Tibial artery (tissue), 4 donors: ENCODE measurements around the gene SH2D6.
A peak's percentile ranks its signal among the peaks of the same experiment; 100 is the strongest.

Source experiments
- DNase-seq, 2 donors: peaks; one replicate each; pipeline ENCODE4 v3.0.0-alpha.2; 2019
- H3K27ac ChIP-seq, 2 donors: fragments of 200-600 bp; sonication (generic) in 1 of 2; 1 replicate in 1 of 2; 2 replicates in 1 of 2; pipeline ENCODE4 v1.5.1; 2018 to 2019; ENCODE audit warnings: mild to moderate bottlenecking in 1 of 2
- H3K27me3 ChIP-seq, 2 donors: fragments of 200-600 bp; sonication (generic) in 1 of 2; one replicate each; pipeline versions ENCODE4 v1.5.1 to v1.6.0; 2016 to 2019
- H3K36me3 ChIP-seq, 3 donors: fragments of 200-600 bp; sonication (generic) in 2 of 3; one replicate each; pipeline ENCODE4 v1.5.1; 2016 to 2019; ENCODE audit warnings: mild to moderate bottlenecking in 2 of 3
- H3K4me1 ChIP-seq, 4 donors: fragments of 200-600 bp; sonication (generic) in 2 of 4; 1 replicate in 3 of 4; 2 replicates in 1 of 4; pipeline ENCODE4 v1.5.1; 2016 to 2019
- H3K4me3 ChIP-seq, 2 donors: fragments of 200-600 bp; sonication (generic) in 1 of 2; 1 replicate in 1 of 2; 2 replicates in 1 of 2; pipeline ENCODE4 v1.5.1; 2018 to 2019; ENCODE audit warnings: mild to moderate bottlenecking in 2 of 2
- H3K9me3 ChIP-seq, 3 donors: fragments of 200-600 bp; sonication (generic) in 1 of 3; one replicate each; pipeline ENCODE4 v1.5.1; 2016 to 2019
- CTCF ChIP-seq, 2 experiments: fragments of 200-600 bp in 1 of 2; fragments of 450-650 bp in 1 of 2; IDR thresholded peaks; one replicate each; pipeline ENCODE4 v1.5.1; 2017 to 2019; ENCODE audit warnings: antibody characterized with exemption in 2 of 2, mild to moderate bottlenecking in 1 of 2, moderate library complexity in 1 of 2
- intact Hi-C: fragments of 100-400 bp; cut with DNase I; formaldehyde crosslinking; loops from one replicate; pipeline ENCODE4 v1.15.0; 2023; ENCODE audit warnings: low total_unique reads

Gene SH2D6

GRCh38 chr2:85387754-85388153 lies 30.8 kb upstream of the SH2D6 start:
- Histone ChIP-seq H3K4me3 (no peak overlapping the region), H3K36me3 (peaks cover 52 to 97% (median 73%) of the 10 kb centered on the region in 3 donors), H3K27ac (no peak overlapping the region), H3K27me3 (no peaks in the 10 kb centered on the region), H3K9me3 (no peaks in the 10 kb centered on the region), H3K4me1 (peaks cover 0 to 10% (median 0%) of the 10 kb centered on the region in 4 donors)
- intact Hi-C loops: no loop called here
- DNase-seq: no peak
- TF ChIP-seq CTCF (IDR thresholded peaks at IDR 0.05): no peak

GRCh38 chr2:85388878-85389538 lies 29.5 kb upstream of the SH2D6 start:
- H3K4me1 ChIP-seq: peaks cover 0 to 9% (median 8%) of the 10 kb centered on the region in 4 donors
- intact Hi-C loops: no loop called here
- no peaks in the 10 kb centered on the region for H3K27me3 ChIP-seq
- DNase-seq: peak in 1 of 2 donors; percentile 50
- no peak overlapping the region for H3K27ac ChIP-seq
- peaks cover 52 to 92% (median 72%) of the 10 kb centered on the region in 3 donors for H3K36me3 ChIP-seq
- TF ChIP-seq CTCF (IDR thresholded peaks at IDR 0.05): no peak
- H3K9me3 ChIP-seq: no peaks in the 10 kb centered on the region
- no peak overlapping the region for H3K4me3 ChIP-seq

- peaks cover 0 to 28% (median 20%) of the 10 kb centered on the region in 4 donors for H3K4me1 ChIP-seq
- H3K27ac ChIP-seq: no peak overlapping the region
- H3K36me3 ChIP-seq: peaks cover 45 to 77% (median 54%) of the 10 kb centered on the region in 3 donors
- DNase-seq: peak in 1 of 2 donors; percentile 75
- no peaks in the 10 kb centered on the region for H3K9me3 ChIP-seq
- intact Hi-C loops: no loop called here
- H3K4me3 ChIP-seq: no peak overlapping the region
- peak; percentile 51 to 53 for TF ChIP-seq CTCF (IDR thresholded peaks at IDR 0.05)
- H3K27me3 ChIP-seq: no peaks in the 10 kb centered on the region
These were observed 27.4 kb upstream of the SH2D6 start for GRCh38 chr2:85390941-85391669.

- TF ChIP-seq CTCF (IDR thresholded peaks at IDR 0.05): no peak
- Histone ChIP-seq H3K36me3 (peaks cover 26 to 64% (median 30%) of the 10 kb centered on the region in 3 donors), H3K4me1 (peaks cover 0 to 47% (median 36%) of the 10 kb centered on the region in 4 donors), H3K9me3 (no peaks in the 10 kb centered on the region), H3K27ac (peak overlapping the region; percentile 73 to 78), H3K4me3 (no peak overlapping the region), H3K27me3 (no peaks in the 10 kb centered on the region)
- no peak for DNase-seq
- intact Hi-C loops: no loop called here
These were observed 24.7 kb upstream of the SH2D6 start for GRCh38 chr2:85393836-85394235.

GRCh38 chr2:85394261-85394681 lies 24.2 kb upstream of the SH2D6 start:
- peaks cover 22 to 64% (median 25%) of the 10 kb centered on the region in 3 donors for H3K36me3 ChIP-seq
- intact Hi-C loops: no loop called here
- H3K27me3 ChIP-seq: no peaks in the 10 kb centered on the region
- DNase-seq: peak; percentile 74 to 92
- no peak for TF ChIP-seq CTCF (IDR thresholded peaks at IDR 0.05)
- H3K4me3 ChIP-seq: no peak overlapping the region
- no peaks in the 10 kb centered on the region for H3K9me3 ChIP-seq
- peaks cover 0 to 47% (median 36%) of the 10 kb centered on the region in 4 donors for H3K4me1 ChIP-seq
- H3K27ac ChIP-seq: peak overlapping the region; percentile 73 to 78
